Stimulated activated CD8-positive, alpha-beta memory T cell treated with anti-CD3 and anti-CD28 coated beads, Interleukin-2, amount 100 ng/mL, for 48 hours (primary cell): ENCODE results near the gene CUEDC2.
A peak's percentile ranks its signal among the peaks of the same experiment; 100 is the strongest.

ENCODE experiments used
- DNase-seq, 2 donors: peaks; one replicate each; pipeline ENCODE4 v3.0.0-alpha.2; 2020; ENCODE audit warnings: low read depth in 2 of 2

CUEDC2 gene

DNA sequence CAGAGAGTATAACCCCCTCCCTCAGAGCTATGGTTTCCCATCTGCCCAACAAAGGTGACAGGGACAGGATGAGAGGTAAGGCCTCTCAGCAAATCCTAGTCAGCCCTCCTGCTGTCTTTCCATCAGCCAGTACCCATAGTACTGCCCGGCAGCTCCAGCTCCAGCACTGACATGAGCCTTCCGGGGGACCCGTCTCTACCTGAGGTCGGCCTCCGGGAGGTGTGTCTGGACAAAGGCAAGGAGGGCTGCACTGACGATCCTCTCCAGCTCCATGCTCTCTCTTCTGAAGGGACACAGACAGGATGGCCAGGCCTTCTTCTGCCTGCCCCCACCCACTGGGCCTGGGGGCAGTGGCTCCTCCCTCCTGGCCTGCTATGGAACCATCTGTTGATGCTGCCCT, 7.5 kb downstream of the CUEDC2 start:
- no peak for DNase-seq

DNA sequence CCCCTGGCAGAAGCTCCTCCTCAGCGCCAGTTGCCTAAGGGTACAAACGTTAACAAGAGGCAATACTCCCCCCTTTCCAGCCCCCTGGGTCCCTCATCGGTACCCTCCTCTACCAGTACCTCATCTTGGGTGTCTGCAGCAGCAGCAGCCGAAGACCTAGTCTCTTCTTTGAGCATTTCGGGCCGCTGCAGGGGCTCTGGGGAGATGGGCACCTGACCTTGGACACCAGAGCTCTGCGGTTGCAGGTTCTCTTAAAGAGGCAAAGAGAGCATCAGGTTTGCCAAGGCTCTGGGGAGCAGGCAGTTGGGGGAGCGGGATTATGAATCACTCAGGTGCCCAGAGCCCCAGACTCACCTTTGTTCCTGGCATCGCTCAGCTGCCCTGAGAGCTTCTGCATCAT, 8.2 kb downstream of the CUEDC2 start:
- DNase-seq, result no peak

DNA sequence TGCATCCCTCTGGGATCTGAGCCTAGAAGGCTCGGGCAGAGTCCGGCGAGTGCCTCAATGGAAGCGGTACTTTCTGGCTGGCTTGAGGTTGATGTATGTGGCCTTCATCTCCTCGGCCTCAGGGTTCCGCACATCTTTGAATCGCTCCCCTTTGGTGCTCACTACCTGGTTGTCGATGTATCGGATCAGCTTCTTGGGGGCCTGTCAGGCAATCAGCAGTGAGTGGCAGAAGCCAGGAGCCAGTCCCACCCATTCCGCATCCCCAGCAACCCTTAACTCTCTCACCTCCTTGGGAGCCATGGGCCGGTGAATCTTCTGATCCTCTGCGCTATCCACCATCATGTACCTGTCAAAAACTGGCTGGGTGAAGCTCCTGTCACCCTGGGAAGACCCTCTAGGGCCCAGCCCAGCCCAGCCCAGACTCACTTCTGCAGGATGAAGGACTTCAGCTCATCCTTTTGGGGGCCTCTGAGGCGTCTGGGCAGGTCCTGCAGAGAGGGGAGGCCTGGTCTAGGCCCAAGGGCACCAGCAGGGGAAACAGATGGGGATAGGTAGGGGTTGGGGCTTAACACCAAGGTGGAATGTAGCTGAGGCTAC, 8.9 kb downstream of the CUEDC2 start:
- DNase-seq, result no peak

DNA sequence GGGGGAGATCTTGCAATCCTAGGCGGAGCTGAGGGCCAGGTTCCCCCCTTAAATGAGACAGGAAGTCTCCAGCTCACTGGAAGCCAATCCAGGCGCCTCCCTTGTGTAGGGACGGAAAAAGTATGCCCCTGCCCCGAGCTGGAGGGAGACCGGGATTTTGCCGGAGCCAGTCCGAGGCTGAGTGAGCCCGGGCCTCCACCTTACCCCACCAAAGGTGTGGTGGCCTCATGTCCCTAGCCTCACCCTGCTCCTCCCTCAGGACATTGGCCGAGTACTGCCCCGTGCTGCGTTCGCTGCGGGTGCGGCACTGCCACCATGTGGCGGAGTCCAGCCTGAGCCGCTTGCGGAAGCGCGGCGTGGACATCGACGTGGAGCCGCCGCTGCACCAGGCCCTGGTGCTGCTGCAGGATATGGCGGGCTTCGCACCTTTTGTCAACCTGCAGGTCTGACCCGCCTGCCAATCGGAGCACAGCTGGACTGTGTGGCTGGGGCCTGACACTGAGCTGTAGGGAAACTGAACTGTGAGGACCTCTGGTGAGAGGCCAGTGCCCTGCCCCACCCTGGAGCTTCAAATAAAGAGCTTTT, 9.7 kb downstream of the CUEDC2 start:
- DNase-seq, result no peak

DNA sequence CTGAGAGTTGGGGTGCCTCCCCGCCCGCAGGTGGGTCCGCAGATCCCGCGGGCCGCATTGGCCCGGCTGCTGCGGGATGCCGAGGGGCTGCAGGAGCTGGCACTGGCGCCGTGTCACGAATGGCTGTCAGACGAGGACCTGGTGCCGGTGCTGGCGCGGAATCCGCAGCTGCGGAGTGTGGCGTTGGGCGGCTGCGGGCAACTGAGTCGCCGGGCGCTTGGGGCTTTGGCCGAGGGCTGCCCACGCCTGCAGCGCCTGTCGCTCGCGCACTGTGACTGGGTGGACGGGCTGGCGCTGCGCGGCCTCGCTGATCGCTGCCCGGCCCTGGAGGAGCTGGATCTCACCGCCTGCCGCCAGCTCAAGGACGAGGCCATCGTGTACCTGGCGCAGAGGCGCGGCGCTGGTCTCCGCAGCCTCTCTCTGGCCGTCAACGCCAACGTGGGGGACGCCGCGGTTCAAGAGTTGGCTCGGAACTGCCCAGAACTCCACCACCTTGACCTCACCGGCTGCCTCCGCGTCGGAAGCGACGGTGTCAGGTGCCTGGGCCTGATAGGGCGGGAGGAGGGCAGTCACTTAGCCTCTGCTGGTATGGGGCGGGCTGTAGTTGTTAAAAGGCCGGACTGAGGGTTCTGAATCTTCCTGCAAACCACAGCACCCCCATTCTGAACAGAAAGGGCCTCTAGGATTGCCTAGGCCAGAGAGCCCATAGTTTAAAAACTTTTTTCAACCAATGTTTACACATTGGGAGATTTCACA, 10.4 kb downstream of the CUEDC2 start:
- no peak for DNase-seq

DNA sequence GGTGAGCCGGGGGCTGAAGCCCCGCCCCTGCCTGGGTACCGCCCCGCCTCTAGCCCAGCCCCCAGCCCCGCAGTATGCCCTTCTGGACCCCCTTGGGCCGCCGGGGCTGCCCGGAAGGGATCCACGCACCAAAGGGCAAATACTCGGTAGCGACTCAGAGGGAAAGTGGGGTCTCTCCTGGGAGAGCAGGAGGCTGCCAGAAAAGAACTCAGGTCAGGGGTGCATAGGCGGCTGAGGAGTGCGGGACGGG, 10.9 kb downstream of the CUEDC2 start:
- no peak for DNase-seq

DNA sequence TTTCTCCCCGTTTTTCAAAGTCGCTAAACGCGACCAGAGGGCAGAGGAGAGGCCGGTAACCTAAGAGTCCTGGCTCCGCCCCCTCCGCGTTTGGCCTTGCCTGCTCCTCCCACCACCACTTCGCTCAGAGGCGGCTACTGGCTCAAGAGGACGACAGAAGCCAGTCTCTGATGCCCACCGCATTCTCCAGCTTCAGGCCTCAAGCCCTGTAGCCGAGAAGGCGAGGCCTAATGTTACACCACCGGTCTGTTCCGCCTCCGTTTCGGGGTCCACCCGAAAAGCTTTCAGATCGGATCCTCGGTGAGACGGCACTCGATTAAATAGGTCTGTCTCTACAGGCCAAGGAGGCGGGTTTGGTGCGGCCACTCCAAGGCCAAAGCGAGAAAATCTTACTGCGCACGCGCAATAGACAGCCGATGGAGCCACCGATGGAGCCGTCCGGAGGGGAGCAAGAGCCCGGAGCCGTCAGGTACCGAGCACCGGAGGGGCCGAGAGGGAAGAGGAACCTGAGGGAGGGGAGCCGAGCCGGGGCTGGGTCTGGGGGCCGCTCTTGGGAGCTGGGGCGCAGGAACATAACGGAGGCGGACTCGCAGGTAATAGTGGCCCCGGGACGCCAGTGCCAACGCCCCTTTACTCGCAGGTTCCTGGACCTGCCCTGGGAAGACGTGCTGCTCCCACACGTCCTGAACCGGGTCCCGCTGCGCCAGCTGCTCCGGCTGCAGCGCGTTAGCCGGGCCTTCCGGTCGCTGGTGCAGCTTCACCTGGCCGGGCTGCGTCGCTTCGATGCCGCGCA, 11.5 kb downstream of the CUEDC2 start, which contains the start of gene FBXL15:
Gene FBXL15, plus strand, starts transcription at position 123 of the 793 bp plus-strand sequence. Its CDS starts 294 bp downstream, at position 417.
- DNase-seq, result peak; percentile 94 to 95

DNA sequence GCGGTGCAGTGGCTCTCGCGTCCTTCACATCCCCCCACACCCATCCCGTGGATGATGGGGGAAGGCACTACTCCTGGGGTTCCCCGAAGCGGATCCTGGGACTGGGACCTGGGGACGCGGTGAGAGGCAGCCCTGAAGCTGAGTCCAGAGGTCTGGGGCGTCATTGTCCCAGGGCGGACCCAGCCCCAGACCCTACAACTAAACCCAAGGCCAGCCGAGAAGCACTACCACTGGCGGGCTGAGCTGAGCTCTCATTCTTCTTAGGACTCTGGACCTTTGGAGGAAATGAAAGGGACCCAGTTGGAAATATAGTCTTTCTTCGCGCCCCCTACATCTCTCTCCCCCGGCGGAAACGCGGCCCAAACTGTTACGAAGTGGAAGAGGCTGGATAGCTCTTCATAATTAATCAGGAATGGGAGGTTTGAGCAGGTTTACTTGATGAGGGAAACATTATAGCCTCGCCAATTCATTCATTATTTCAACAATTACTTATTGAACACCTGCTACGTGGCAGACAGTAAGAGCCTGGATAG, 12.1 kb downstream of the CUEDC2 start:
- no peak for DNase-seq

DNA sequence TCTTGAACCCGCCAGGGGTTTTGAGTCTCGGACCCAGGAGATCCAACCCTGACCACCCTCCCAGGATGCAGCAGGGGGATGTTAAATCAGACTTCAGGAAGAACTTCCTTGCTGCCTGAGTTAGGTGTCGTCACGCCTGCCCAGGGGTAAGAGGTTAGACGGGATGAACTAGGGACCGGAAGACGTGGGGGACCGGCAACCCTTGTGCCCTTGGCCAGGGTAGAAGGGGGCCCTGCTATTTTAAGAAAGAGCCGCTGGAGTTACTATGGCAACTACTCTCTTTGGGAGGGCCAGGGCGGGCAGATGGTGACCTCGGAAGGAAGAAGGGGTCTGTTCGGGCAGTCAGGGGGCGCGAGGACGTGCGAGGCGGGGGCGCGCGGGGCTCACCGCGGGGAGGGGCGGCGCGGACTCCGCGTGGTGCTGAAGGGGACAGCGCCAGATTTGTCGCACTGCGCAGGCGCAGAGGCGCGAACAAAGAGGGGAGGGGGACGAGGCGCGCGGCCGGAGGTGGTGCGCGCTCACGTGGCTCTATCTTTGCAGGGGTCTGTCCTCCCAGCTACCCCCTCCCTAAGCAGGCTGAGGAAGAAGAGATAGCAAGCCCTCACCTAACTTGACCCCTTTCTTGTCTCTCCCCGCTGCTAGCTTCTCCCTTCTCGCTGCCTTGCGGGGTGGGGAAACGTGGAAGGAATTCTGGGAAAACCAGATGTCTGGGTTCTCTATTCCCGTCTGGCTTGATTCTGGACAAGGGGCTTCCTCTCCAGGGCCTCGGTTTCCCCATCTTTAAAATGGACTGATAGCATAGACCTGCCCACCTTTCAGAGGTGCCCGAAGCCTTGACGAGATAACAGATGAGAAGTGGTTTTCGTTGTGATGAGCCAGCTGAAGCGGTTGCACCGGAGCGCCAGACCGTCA, 12.8 kb downstream of the CUEDC2 start:
- DNase-seq, result peak in 1 of 2 donors; percentile 58

DNA sequence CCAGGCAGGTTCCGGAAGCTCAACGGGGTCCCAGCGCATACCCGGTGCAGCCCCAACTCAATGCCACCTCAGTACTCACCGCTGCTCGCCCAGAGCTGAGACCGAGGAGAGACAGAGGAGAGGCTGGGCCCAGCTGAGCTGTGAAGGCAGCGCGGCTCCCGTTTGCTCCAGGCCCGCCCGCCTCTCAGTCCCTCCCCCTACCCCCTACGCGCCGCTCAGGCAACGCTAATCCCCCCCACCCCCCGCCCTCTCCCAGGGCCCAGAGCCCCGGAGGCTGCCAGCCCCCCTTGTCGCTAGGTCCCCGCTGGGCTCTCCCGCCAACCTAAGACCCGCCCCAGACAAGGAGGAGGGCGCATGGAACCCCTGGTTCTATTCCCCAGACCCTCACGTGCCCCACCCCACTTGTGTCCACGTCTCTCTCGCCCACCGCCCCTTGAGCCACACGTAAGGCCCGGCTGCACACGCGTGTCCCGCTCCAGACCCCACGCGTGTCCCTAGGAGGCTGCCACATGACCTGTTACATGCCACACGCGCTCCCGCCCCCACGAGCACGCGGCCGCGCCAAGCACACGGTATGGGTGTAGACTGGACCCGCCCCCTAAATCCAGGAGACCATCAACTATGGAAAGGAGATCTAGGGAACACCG, 13.6 kb downstream of the CUEDC2 start, which contains the start of gene PSD:
Gene PSD, minus strand, starts transcription at position 164 of the 647 bp plus-strand sequence. CDS start 1,747 bp downstream, outside the sequence.
- DNase-seq, result no peak

DNA sequence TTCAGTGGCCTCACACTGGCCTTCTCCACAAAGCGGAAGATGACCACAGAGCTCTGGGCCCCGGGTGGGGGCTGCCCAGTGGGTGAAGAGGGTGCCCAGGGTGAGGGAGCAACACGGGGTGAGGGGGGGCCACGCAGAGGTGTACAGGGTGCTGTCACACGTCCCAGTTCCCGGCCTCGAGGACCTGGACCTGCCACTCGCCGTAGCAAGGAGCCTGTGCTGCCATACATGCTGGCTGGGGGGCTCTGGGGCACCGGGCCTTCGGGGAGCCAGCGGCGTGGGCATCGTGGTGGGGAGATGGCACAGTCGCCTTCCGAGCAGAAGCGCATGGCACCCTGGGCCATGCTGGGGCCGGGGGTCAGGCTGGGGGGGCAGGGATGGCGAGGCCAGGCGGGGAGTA, 15.7 kb downstream of the CUEDC2 start:
- no peak for DNase-seq

DNA sequence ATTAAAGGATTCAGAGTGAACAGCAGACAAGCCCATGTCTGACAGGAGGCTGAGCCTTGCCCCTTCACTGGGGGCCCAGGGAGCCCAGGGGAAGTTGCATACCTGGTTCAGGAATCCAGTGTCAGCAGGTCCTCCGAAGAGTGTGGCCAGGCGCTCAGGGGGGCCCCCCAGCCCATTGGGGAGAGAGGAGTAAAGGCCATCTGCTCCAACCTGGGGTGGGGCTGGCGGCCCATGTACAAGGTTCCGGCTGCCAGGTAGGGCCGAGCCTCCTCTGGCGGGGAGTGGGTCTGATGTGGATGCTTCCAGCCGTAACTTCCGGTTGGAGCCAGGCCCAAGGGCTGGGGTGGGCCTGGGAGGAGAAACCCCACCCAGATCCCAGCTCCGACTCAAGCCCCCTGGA, 16.1 kb downstream of the CUEDC2 start:
- DNase-seq, result no peak

DNA sequence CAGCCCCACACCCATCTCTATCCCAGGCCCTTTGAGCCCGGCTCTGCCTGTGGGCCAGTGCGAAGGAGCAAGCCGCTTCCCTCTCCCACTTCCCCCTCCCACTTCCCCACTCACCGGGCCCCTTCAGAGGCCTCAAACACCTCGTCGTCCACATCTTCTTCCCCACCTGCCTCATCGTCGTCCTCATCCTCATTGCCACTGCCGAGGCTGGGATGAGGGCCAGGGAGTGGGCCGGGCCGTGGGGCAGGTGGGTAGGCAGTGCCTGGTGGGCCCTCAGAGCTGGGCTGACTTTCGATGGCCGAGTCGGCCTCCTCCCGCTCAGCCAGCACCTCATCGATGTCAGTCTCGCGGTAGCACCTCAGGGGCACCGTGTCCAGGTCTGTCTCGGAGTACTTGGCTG, 17.6 kb downstream of the CUEDC2 start:
- DNase-seq, result no peak

DNA sequence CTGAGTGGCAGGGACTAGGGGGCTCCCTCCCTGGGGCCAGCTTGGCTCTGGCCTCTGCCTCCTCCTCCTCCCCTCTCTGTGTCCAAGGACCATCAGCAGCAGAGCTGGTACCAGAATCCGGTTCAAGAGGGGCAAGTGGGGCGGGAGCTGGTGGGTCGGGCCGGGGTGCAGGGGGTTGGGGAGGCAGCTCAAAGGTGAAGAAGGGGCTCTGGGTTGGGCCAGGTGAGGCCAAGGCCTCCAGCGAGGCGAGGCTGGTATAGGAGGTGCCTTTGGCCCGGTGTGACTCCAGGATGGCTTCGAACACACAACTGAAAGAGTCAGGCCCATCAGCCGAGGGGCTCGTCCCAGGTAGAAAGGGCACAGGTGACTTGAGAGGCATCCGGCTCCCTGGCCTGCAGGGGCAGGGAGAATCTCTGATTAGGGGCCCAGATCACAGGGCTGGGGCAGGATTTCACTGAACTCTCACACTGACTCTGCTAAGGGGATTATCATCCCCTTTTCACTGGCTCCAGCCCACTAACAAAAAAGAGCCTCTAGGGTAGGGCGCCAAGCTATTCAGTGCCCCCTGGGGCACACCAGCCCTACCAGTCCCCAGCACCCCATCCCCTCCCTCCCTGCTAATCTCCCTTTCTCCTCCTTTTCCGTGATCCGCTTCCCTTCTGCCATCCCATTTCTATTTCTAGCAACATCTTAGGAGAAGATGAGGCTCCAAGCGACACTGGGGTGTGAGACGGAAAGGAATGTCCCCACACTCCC, 18.4 kb downstream of the CUEDC2 start:
- no peak for DNase-seq

DNA sequence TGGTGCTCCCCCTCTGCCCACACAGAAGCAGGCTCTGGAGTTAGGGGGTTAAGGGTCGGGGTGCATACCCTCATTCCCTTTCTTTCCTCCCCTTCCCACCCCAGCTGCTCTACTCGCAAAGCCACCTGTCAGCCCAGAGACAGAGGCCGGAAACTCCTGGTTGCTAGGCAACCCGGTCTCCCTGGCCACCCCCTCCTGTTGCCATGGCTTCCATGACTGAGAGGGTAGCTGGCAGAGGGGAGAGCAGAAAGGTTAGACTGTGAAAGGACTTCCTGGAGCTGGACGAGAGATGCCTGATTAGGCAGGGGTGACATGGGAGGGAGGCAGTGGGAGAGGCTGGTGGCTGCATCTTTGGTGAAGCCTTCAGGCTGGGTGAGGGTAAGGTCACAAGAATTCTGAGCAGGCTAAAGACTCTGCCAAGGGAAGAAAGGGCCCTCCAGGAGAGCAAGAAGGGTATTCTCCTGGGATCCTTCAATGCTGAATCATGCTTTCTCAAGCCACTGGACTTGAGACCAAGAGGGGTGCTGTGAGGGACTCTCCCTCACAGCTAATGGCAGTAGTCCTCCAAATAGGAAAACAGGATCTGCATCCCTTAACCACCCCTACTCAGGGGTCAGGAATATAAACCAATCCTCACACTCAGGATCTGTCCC, 19.2 kb downstream of the CUEDC2 start:
- no peak for DNase-seq

DNA sequence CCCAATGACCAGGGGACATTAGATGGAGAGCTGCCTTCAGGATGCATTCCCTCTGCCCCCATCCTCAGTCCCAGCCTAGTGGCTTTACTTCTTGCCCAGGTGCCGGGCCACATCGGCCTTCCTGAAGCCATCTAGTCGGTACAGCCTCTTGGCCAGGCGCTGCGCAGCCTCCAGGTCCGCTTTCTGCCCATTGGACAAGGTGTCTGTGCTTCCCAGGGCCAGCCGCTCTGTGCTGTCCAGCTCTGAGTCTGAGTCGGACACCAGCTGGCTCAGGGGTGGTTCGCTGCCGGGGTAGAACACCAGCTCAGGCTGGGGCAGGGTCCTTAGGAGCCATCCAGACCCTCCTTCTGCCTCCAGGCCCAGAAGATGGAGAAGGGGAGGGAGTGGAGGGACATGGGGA, 20.1 kb downstream of the CUEDC2 start:
- no peak for DNase-seq

DNA sequence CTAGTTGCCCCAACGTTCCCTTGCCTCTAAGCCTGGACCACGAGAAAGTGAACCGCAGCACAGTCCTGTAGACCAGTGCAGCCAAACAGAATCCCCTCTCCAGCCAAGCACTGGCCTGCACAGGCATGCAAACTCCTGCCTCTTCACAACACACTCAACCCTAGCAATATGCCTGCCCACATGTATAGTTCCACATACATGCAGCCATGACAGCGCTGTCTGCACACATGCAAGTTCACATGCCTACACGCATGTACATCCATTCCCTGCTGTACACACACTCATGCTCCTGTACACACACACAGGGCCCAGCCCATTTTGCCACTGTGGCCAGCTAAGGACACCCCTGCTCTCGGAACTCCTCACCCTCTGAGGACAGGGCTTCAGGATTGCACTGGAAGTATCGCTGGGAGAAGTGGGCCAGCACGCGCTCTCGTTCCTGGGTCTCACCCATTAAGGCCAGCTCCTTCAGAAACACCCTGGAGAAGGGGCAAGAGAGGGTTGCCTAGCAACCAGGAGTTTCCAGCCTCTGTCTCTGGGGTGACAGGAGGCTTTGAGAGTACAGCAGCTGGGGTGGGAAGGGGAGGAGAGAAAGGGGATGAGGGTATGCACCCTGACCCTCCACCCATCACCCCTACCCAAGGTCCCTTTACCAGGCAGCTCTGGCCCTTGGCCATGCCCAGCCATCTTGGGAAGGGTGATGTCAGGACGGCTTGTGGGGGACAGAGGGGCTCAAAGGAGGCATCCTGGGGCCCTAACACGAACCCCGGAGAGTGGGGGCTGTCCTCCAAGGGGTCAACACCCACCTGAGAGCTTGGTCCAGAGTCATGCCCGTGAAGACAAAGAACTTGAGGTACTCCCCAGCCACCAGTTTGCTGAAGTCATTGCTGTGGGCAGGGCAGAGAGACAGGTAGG, 20.8 kb downstream of the CUEDC2 start:
- no peak for DNase-seq

DNA sequence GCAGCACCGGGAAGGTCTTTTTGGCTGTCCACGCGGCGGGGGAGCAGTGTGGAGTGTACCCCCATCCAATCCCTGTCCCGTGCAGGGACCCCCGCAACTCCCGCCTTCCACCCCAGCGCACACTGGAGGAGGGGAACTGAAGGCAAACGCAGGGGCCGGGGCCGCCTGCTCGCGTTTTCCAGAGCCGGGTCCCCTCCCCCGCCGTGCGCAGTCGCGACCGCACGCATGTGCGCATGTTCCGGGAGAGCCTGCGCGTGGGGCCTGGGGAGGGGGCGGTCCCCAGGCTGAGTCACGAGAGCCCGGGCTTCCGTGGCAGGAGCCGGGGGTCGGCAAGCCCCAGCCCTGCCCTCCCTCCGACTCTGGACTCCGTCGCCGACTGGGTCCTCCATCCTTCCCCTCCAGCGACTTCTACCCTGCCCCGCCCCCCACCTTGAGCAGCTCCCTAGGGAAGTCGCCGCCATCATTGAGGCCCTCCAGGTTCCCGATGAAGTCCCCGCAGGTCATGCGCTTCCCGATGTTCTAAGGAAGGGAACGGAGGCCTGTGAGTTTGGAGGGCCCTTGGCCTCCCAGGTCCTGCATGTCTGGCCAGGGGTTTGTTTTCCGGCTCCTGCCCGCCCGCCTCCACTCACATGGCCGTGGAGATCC, 21.8 kb downstream of the CUEDC2 start:
- DNase-seq, result peak in 1 of 2 donors; percentile 53
